Myocyte (in vitro differentiated cells): ENCODE results near the gene KPNA2. TPM values are rescaled to one million over a fixed set of nuclear protein-coding genes. Genes with fewer than 3 reads are reported as not detected.
"Not testable (repeated sequence)": the region's sequence is repeated elsewhere in the genome, so short reads cannot be mapped to it uniquely, and the experiment has no call there.

Experiments used
- DNase-seq: peaks from one replicate; pipeline ENCODE4 v3.0.0-alpha.2; 2012; ENCODE audit warnings: low read depth
- total RNA-seq: library from RNA; depleted of rRNA; stranded (reverse); fragments of >200 nt; gene quantifications from 2 replicates; pipeline ENCODE4 v1.2.3, GENCODE V29; 2014

The KPNA2 gene
- total RNA-seq, 1 donor from 2014 or later = 66.8 TPM

- peak; percentile 76 for DNase-seq
These were observed 18.9 kb downstream of the KPNA2 start for GRCh38 chr17:68054296-68054900.

GRCh38 chr17:68057531-68057952, 22.0 kb downstream of the KPNA2 start:
- DNase-seq = no peak

DNA sequence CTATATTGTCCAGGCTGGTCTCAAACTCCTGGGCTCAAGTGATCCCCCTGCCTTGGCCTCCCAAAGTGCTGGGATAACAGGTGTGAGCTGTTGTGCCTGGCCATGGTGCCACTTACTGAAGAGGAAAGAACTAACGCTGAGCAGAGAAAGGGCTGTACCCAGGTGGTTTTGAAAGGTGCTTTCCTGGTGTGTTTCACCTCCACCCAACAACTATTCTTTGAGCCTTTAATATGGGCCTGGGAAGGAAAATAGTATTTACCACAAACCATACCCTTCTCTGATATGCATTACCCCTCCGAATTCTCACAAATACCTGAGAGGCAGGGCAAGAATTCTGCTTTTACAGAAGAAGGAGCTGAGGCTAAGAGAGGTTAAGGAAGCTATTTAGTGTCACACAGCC, 24.8 kb downstream of the KPNA2 start:
- no peak for DNase-seq

DNA sequence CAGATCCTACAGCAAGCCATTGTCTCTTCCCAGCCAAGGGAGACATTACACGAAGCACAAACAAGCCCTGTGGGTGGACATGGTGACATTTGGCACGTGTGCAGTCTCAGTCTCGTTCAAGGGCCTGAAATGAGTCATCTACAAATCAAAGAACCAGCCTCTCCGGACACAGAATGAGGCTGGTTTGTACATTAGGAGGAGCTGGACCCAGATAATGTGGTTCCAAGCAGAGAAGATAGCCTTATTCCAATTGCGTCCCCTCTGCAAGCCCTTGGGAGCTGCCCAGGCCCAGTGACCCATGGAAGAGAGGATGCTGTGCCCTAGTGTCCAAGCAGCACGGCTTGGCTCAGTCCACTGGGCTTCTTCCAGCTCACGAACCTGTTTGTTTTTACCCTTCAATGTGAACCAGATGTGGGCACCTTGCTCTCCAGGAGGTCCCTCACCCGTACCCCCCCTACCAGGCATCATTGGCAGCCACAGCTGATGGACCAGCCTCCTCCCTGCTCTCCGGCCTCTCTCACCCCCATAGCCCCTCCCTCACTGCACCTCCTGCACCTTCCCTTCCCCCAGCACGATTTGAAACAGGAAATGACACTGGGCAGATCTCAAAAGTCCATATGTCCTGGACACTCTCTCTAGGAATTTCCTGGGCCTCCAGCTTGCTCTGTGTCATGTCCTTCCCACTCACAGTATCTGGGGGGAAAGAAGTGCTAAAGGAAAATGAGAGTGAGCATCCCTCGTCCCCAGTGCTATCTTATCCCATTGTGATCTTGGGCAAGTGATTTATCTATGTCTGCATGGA, 26.2 kb downstream of the KPNA2 start:
- DNase-seq = no peak

- DNase-seq = not testable (repeated sequence)
These were observed 29.8 kb downstream of the KPNA2 start for GRCh38 chr17:68065366-68065765.

GRCh38 chr17:68068512-68068911, 33.0 kb downstream of the KPNA2 start:
- DNase-seq = peak; percentile 3

- DNase-seq = peak; percentile 32
These were observed 35.3 kb downstream of the KPNA2 start for GRCh38 chr17:68070582-68071444.

GRCh38 chr17:68074279-68074678, 38.7 kb downstream of the KPNA2 start:
- DNase-seq = no peak

DNA sequence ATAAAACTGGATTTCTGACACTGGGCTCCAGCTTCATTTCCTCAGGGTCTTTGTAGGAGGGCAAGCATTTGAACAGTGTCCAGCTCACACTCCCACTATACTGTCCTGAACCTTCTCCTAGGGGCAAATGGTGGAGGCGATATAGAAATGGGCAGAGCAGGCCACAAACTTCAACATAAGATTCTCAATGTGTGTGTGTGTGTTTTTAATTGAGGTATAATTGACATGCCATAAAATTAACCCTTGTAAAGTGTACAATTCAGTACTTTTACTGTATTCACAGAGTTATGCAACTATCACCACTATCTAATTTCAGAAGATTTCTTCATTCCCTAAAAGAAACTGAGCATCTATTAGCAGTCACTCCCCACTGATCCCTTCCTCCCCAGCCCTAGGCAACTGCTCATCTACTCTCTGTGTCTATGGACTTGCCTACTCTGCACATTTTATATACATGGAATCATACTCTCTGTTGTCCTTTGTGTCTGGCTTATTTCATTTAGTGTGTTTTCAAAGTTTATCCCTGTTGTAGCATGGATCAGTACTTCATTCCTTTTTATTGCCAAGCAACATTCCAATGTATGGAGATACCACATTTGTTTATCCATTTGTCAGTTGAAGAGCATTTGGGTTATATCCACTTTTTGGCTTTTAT, 40.5 kb downstream of the KPNA2 start:
- not testable (repeated sequence) for DNase-seq

GRCh38 chr17:68077498-68077897, 42.0 kb downstream of the KPNA2 start:
- not testable (repeated sequence) for DNase-seq

GRCh38 chr17:68080411-68081150, 45.0 kb downstream of the KPNA2 start:
- DNase-seq = no peak

GRCh38 chr17:68081305-68082265, 46.0 kb downstream of the KPNA2 start:
- DNase-seq = not testable (repeated sequence)

DNA sequence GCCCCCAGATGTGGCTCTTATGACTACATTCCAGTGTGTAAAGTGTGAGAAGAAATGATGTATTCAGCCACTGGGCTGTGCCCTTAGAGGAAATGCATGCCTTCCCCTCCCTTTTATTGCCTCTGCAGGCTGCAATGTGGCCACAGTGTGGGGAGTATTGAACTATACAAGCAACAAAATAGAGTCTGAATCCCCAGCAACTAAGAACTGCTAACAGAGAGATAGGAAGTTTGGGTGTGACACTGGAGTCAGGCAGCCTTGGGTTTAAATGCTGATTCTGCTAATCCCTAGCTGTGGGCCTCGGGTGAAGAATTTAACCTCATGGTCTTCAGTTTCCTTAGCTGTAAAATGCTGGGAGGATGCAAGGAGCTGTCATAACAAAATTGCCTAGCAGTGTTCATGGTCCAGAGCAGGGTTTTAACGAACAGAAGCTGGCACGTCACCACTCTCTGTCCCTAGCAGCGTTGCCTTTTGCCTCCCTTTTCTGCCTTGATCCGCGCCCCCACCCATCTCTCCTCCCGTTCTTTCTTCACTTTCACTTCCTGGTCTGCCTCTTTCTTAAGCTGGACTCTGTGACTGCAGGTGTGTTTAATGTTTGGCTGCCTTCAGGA, 50.3 kb downstream of the KPNA2 start:
- no peak for DNase-seq

- not testable (repeated sequence) for DNase-seq
These were observed 51.1 kb downstream of the KPNA2 start for GRCh38 chr17:68086666-68087065.

DNA sequence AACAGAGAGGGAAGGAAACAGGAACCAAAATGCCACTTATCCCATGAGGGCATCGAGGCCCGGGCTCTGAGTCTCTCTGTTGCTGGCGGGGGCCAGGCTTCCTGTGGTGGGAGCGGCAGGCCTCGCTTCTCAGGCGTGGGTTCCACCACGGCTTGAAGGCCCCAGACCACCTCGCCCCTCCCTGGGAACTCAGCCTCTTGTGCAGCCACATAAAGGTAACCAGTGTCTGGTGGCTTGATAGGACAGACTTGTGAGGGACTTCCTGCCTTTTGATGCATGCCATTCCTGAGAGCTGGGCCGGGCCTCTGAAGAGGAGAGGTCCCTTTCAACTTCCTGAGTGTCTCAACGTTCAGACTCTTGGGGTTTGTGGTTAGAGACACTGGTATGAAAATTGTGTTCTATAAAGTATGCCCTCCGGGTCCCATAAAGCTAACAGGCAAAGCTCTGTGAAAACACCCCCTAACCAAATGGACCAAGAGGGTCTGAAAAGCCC, 51.6 kb downstream of the KPNA2 start:
- DNase-seq = not testable (repeated sequence)

DNA sequence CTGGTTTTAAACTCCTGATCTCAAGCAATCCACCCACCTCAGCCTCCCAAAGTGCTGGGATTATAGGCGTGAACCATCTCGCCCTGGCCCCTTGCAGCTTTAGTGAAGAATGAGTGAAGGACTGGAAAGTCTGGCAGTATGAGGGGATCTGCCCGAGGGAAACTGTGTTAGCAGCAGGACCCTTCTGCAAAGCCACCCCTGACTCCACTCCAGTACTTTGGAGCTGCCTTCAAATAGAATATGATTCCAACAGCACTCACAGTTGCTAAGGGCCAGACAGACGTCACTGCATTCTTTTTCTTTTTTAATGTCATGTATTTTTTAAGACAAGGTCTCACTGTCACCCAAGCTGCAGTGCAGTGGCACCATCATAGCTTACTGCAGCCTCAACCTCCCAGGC, 52.3 kb downstream of the KPNA2 start:
- no peak for DNase-seq

GRCh38 chr17:68089881-68090280, 54.3 kb downstream of the KPNA2 start:
- peak; percentile 34 for DNase-seq

DNA sequence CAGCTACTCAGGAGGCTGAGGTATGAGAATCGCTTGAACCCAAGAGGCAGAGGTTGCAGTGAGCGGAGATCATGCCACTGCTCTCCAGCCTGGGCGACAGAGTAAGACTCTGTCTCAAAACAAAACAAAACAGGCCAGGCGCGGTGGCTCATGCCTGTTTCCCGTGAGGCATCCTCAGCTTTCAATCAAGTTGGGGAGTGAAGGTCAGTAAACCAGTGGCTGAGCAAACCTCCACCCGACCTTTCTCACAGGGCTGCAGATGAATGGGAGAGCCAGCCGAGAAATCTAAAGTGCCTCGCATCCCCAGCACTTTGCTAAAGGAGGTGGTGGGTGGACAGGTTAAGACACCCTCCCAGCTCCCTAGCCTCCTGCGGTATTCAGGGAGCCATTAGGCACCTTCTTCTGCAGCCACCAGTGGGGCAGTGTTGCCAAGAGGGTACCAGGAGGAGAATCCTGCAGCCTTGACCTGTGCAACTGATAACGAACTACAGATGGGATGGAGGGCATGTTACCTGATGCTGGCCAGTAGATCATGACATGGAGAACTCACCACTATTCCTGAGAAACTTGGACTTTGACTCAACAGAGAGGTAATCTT, 59.0 kb downstream of the KPNA2 start:
- DNase-seq = no peak
